GM12864 (cell line): ENCODE data around the gene GJB4.

Experiments
- DNase-seq: peaks from one replicate; pipeline ENCODE4 v3.0.0-alpha.2; 2011; ENCODE audit warnings: low read depth
- H3K4me3 ChIP-seq: 2 replicates; pipeline ENCODE4 v1.5.1; 2011; ENCODE audit warnings: mild to moderate bottlenecking, low read depth, low read length, control low read depth
- CTCF ChIP-seq: IDR thresholded peaks from 2 replicates; pipeline ENCODE4 v1.5.1; 2011; ENCODE audit warnings: low read depth, mild to moderate bottlenecking, moderate library complexity, low read length, control low read depth, inconsistent platforms; ENCODE audit errors: missing control alignments

The GJB4 gene

GRCh38 chr1:34759503-34760357 lies at the start of gene GJB4:
Gene GJB4, plus strand, starts transcription at chr1:34759740. Its CDS starts 1,515 bp downstream, at chr1:34761255.
- no peak for TF ChIP-seq CTCF
- no peak within 1 kb of the TSS for H3K4me3 ChIP-seq
- no peak for DNase-seq

GRCh38 chr1:34710812-34711211 lies 48.7 kb upstream of the GJB4 start:
- DNase-seq: no peak
- H3K4me3 ChIP-seq: no peak overlapping the region
- no peak for TF ChIP-seq CTCF

GRCh38 chr1:34711485-34711884 lies 48.1 kb upstream of the GJB4 start:
- DNase-seq: no peak
- no peak overlapping the region for H3K4me3 ChIP-seq
- no peak for TF ChIP-seq CTCF

GRCh38 chr1:34712007-34712688 lies 47.4 kb upstream of the GJB4 start:
- no peak overlapping the region for H3K4me3 ChIP-seq
- no peak for DNase-seq
- TF ChIP-seq CTCF: no peak

GRCh38 chr1:34713443-34713842 lies 46.1 kb upstream of the GJB4 start:
- no peak overlapping the region for H3K4me3 ChIP-seq
- no peak for DNase-seq
- no peak for TF ChIP-seq CTCF

- DNase-seq: no peak
- no peak overlapping the region for H3K4me3 ChIP-seq
- TF ChIP-seq CTCF: no peak
Measured at GRCh38 chr1:34714386-34714785, 45.2 kb upstream of the GJB4 start.

GRCh38 chr1:34715139-34715538 lies 44.4 kb upstream of the GJB4 start:
- no peak overlapping the region for H3K4me3 ChIP-seq
- DNase-seq: no peak
- TF ChIP-seq CTCF: no peak
